SH-SY5Y (cell line): ENCODE measurements around the gene TMEM184A.

Experiments used
- GATA2 ChIP-seq: IDR thresholded peaks from 2 replicates; pipeline ENCODE4 v1.6.1; 2011; ENCODE audit warnings: mild to moderate bottlenecking, low read depth, low read length
- GATA3 ChIP-seq: IDR thresholded peaks from 2 replicates; pipeline ENCODE4 v1.6.1; 2011; ENCODE audit warnings: low read depth, mild to moderate bottlenecking, low read length, moderate library complexity

DNA sequence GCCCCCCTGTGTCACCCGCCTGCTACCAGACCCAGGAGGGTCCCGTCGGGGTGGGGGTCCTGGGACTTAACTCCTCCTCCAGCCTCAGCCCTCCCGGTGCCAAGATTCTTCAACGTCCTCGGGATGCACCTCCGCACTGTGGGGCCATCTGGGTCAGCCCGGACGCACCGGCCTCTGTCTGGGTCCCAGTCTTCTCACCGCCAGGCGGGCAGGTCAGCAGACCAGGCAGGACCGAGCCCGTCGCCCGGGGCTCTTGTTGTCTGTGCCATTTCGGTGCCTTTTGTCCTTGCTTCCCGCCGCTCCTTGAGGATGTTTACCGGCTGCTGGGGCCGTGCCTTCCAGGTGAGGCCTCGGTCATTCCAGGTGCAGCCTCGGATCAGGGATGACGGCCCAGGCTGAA is 46.0 kb upstream of the TMEM184A start:
- TF ChIP-seq GATA2 (no peak), GATA3 (no peak)
